T-cell (primary cell): ENCODE results near the gene SUSD6. TPM values are rescaled to one million over a fixed set of nuclear protein-coding genes. Genes with fewer than 3 reads are reported as not detected.

Experiments
- ATAC-seq, 4 experiments: fragments of 200-7000 bp in 3 of 4; fragments of 150-1000 bp in 1 of 4; cut with Tn5 transposase; replicated peaks in 1 of 4; 1 replicate in 3 of 4; 2 replicates in 1 of 4; pipeline ENCODE4 v1.10.0; 2021; ENCODE audit warnings: moderate library complexity in 3 of 4, mild to moderate bottlenecking in 2 of 4, moderate number of reproducible peaks in 1 of 4
- CTCF ChIA-PET, 2 donors: fragments of 300-600 bp; sonication (Branson Sonifier 250); formaldehyde crosslinking; loops; one replicate each; lab custom pipeline; 2022; ENCODE audit warnings: antibody characterized with exemption in 2 of 2; lab: Charles Lee
- POLR2A ChIA-PET, 2 donors: fragments of 300-600 bp; sonication (Branson Sonifier 250); formaldehyde crosslinking; loops; one replicate each; lab custom pipeline; 2022; ENCODE audit warnings: antibody characterized with exemption in 2 of 2; lab: Charles Lee
- DNase-seq, 35 experiments: peaks; one replicate each; pipeline versions ENCODE4 v3.0.0 to v3.0.0-alpha.2; 2013 to 2023
- H3K27ac ChIP-seq: one replicate; pipeline ENCODE4 v1.5.1; 2013; ENCODE audit warnings: low read length
- H3K27me3 ChIP-seq, 2 experiments: replicated peaks in 1 of 2; 1 replicate in 1 of 2; 2 replicates in 1 of 2; pipeline versions ENCODE4 v1.6.1 to v1.7.0; 2013; ENCODE audit warnings: low read length in 1 of 2, mixed read lengths in 1 of 2; ENCODE audit not compliant: control insufficient read depth in 2 of 2, insufficient read depth in 2 of 2; ENCODE audit errors: extremely low read depth in 1 of 2
- H3K36me3 ChIP-seq, 2 donors: 1 replicate in 1 of 2; 2 replicates in 1 of 2; pipeline versions ENCODE4 v1.6.1 to v1.7.0; 2013; ENCODE audit warnings: low read length in 1 of 2; ENCODE audit not compliant: control insufficient read depth in 2 of 2, insufficient read depth in 1 of 2; ENCODE audit errors: extremely low read depth in 1 of 2
- H3K4me1 ChIP-seq, 2 experiments: 1 replicate in 1 of 2; 2 replicates in 1 of 2; pipeline versions ENCODE4 v1.6.1 to v1.7.0; 2013; ENCODE audit warnings: low read length in 2 of 2, mixed read lengths in 1 of 2; ENCODE audit not compliant: insufficient read depth in 2 of 2, control insufficient read depth in 1 of 2; ENCODE audit errors: extremely low read depth in 1 of 2
- H3K4me3 ChIP-seq, 2 donors: 1 replicate in 1 of 2; 2 replicates in 1 of 2; pipeline versions ENCODE4 v1.5.1 to v1.7.0; 2013; ENCODE audit warnings: mild to moderate bottlenecking in 2 of 2, low read length in 1 of 2, moderate library complexity in 1 of 2; ENCODE audit not compliant: control insufficient read depth in 1 of 2; ENCODE audit errors: extremely low read depth in 1 of 2
- H3K9me3 ChIP-seq: 2 replicates; pipeline ENCODE4 v1.7.0; 2013
- H3K27ac Mint-ChIP-seq, 2 donors: one replicate each; pipeline ENCODE4 v1.8.0; 2020 to 2021; ENCODE audit warnings: mild to moderate bottlenecking in 2 of 2, mixed read lengths in 2 of 2
- H3K27me3 Mint-ChIP-seq, 2 donors: one replicate each; pipeline ENCODE4 v1.8.0; 2021 to 2022; ENCODE audit warnings: mixed read lengths in 2 of 2
- H3K36me3 Mint-ChIP-seq: one replicate; pipeline ENCODE4 v1.8.0; 2021; ENCODE audit warnings: mixed read lengths
- H3K4me1 Mint-ChIP-seq, 3 donors: one replicate each; pipeline ENCODE4 v1.8.0; 2020 to 2022; ENCODE audit warnings: mixed read lengths in 3 of 3, mild to moderate bottlenecking in 1 of 3
- H3K4me3 Mint-ChIP-seq, 3 donors: one replicate each; pipeline ENCODE4 v1.8.0; 2020 to 2022; ENCODE audit warnings: mild to moderate bottlenecking in 3 of 3, mixed read lengths in 3 of 3, moderate library complexity in 3 of 3
- H3K9me3 Mint-ChIP-seq, 3 donors: one replicate each; pipeline ENCODE4 v1.8.0; 2020 to 2022; ENCODE audit warnings: mixed read lengths in 3 of 3
- WGBS: methylation state at CpG from one replicate; pipeline ENCODE4 v1.1.5; 2013; ENCODE audit warnings: missing lambda C conversion rate; ENCODE audit not compliant: insufficient coverage; 5-methylcytosine and 5-hydroxymethylcytosine counted together
- total RNA-seq, 35 experiments: library from RNA in 6 of 35; stranded (reverse) in 6 of 35; fragments of 120-200 nt in 1 of 35; gene quantifications; one replicate each; pipeline versions ENCODE4 v1.2.1 to v1.2.4 and lab custom pipeline; 2013 to 2026

The SUSD6 gene
- total RNA-seq, 5 donors from 2014 or later (not counting 1 experiment from before 2014, with no cell fraction given) = 53.5 to 75.5 (median 60.4) TPM

DNA sequence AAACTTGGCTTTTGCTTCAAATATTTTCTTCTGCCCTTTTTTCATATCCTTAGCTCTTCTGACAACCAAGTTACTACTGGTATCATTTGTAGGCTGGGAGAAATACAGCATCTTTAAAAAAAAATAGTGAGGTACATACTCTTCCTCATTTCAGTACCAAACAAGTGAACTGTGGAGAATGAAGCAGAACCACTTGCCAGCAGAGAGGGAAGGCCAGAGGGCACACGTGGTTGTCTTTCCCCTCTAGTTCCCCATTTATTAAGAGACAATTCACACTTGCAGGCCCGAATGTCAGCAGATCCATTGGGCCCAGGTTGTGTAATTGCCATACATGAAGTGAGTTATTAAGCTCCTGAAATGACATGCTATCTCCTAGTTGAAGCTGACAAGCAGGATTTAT, 3.2 kb downstream of the SUSD6 start:
- H3K4me3 Mint-ChIP-seq = peak overlapping the region; percentile 94 to 97 (median 97)
- no CpG with 5 or more reads among the region's 2 CpGs for WGBS
- peak overlapping the region; percentile 97 to 100 for H3K27ac Mint-ChIP-seq
- CTCF ChIA-PET = interaction anchor here in 1 of 2 donors (0.6 to 1.2 kb wide), 3 partner anchors 10 to 60 kb away, joined by 3 to 7 read pairs (median 3); no protein-coding TSS in a partner anchor
- Histone ChIP-seq H3K4me3 (no peak overlapping the region), H3K4me1 (peaks cover 66 to 71% of the 10 kb centered on the region in 2 experiments), H3K27me3 (no peaks in the 10 kb centered on the region), H3K9me3 (no peaks in the 10 kb centered on the region), H3K27ac (peak overlapping the region; percentile 86), H3K36me3 (no peaks in the 10 kb centered on the region)
- POLR2A ChIA-PET = interaction anchor here (0.6 to 0.9 kb wide), 3 partner anchors 9 to 160 kb away, joined by 3 read pairs; no protein-coding TSS in a partner anchor
- H3K9me3 Mint-ChIP-seq = no peaks in the 10 kb centered on the region
- no peaks in the 10 kb centered on the region for H3K36me3 Mint-ChIP-seq
- ATAC-seq (no peak), DNase-seq (peak in 2 of 35 experiments; percentile 28 to 47)
- no peaks in the 10 kb centered on the region for H3K27me3 Mint-ChIP-seq
- H3K4me1 Mint-ChIP-seq = peaks cover 88 to 90% (median 89%) of the 10 kb centered on the region in 3 donors

DNA sequence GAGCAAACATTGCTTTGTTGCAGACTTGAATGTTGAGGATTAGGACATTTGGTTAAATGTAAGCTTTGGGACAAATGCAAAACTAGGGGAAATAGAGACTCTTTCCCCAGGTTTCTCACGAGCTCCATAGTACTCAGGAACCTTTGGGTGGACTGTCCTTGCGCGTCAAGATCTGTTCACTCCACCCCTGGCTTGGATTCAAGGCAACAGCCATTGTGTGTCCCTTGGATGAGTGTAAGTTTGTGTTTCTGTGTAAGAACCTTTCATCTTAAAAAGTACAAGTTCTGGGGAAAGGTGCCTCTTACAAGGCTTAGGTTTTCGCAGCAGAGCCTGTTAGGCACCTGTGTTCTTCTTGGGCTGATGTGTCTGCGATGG, 3.7 kb downstream of the SUSD6 start:
- peak overlapping the region; percentile 25 to 31 for H3K4me3 ChIP-seq

DNA sequence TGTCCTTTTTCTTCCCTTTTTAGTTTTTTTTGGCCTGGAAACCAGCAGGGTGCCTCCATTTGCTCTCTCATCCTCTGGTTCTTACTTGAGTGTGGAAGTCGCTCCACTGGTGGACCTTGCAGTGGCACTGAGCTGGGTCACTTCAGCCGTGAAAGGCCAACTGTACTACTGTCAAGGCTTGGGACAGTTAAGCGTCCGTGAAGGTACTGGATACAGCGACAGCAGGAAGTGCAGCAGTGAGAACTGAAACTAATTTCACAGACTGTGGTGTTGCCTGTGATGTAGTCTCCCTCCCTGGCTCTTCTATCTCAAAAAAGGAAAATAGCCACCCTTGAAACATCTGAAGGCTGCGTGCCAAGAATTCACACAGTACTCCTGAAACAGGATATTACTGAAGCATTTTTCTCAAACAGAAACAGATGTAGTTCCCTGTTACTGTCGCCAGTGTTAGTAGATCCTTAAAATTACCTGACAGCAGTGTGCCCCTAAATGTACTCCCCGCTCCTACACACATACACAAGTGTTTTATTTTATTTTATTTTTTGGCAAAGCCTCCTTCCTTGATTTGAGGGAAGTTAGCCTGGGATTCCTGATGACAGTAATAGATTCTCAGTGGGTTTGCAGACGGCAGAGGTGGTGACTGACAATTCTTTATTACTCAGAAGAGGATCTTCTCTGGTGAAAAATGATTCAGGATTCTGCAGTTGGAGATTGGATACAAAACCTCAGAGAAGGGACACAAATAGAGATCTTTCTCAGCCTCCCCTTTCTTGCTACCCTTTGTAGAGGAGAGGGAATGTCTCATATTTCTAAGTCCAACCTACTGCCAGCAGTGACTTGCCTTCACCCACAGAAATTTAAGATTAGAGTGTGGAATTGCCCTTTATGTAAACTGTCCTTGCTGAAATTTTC, 4.4 kb downstream of the SUSD6 start:
- H3K4me3 Mint-ChIP-seq = peak overlapping the region; percentile 87 to 97 (median 94)
- ChIA-PET POLR2A (interaction anchor here (0.5 to 0.9 kb wide), 6 partner anchors 8 to 182 kb away, joined by 3 read pairs; no protein-coding TSS in a partner anchor), CTCF (interaction anchor here in 1 of 2 donors (0.6 to 1.2 kb wide), 4 partner anchors 9 to 835 kb away, joined by 3 to 4 read pairs (median 3); no protein-coding TSS in a partner anchor)
- Histone ChIP-seq H3K9me3 (no peaks in the 10 kb centered on the region), H3K4me1 (peaks cover 63 to 67% of the 10 kb centered on the region in 2 experiments), H3K27ac (peak overlapping the region; percentile 86), H3K4me3 (peak overlapping the region; percentile 31 to 35), H3K36me3 (no peaks in the 10 kb centered on the region), H3K27me3 (no peaks in the 10 kb centered on the region)
- no peaks in the 10 kb centered on the region for H3K27me3 Mint-ChIP-seq
- H3K36me3 Mint-ChIP-seq = no peaks in the 10 kb centered on the region
- 0% methylated on average over 1 of the region's 9 CpGs for WGBS
- peaks cover 89 to 91% (median 91%) of the 10 kb centered on the region in 3 donors for H3K4me1 Mint-ChIP-seq
- ATAC-seq = peak; percentile 34 to 42 (median 38)
- peak in 30 of 35 experiments; percentile 14 to 76 (median 32) for DNase-seq
- H3K27ac Mint-ChIP-seq = peak overlapping the region; percentile 97 to 100
- no peaks in the 10 kb centered on the region for H3K9me3 Mint-ChIP-seq

More for the DNA sequence above, 3.7 kb downstream of the SUSD6 start:
- Histone ChIP-seq H3K36me3 (no peaks in the 10 kb centered on the region), H3K27ac (peak overlapping the region; percentile 86), H3K9me3 (no peaks in the 10 kb centered on the region), H3K27me3 (no peaks in the 10 kb centered on the region), H3K4me1 (peaks cover 66 to 71% of the 10 kb centered on the region in 2 experiments)
- Mint-ChIP-seq H3K9me3 (no peaks in the 10 kb centered on the region), H3K36me3 (no peaks in the 10 kb centered on the region), H3K27me3 (no peaks in the 10 kb centered on the region), H3K4me1 (peaks cover 88 to 91% (median 91%) of the 10 kb centered on the region in 3 donors), H3K27ac (peak overlapping the region; percentile 97 to 100), H3K4me3 (peak overlapping the region; percentile 94 to 97 (median 97))
- DNase-seq = no peak
- ChIA-PET CTCF (interaction anchor here in 1 of 2 donors (0.6 to 1.2 kb wide), 3 partner anchors 10 to 835 kb away, joined by 3 read pairs; no protein-coding TSS in a partner anchor), POLR2A (interaction anchor here (0.5 to 0.9 kb wide), 5 partner anchors 9 to 182 kb away, joined by 3 read pairs; no protein-coding TSS in a partner anchor)
- 0% methylated on average over 2 of the region's 5 CpGs for WGBS
- ATAC-seq = peak in 1 of 4 experiments; percentile 2

DNA sequence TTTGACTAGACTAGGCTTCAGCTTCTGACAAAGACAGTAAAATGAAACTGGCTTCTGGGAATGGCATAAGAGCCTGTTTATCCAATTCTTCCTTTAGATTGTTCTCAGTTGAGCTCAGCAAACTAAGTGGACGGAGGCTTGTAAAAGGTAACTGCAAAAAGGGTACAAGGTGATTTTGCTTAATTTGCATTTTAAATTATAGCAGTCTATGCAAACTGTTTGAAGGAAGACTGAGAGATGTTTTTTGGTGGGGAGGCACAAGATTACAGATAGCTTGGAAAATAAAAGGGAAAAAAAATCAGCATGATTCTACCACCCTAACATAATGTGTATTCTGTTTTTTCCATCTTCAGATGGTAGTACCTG, 5.0 kb downstream of the SUSD6 start:
- no peak for ATAC-seq
- ChIA-PET POLR2A (interaction anchor here (0.6 to 1.1 kb wide), 3 partner anchors 11 to 157 kb away, joined by 3 read pairs; no protein-coding TSS in a partner anchor), CTCF (interaction anchor here in 1 of 2 donors (0.5 to 1.0 kb wide), 2 partner anchors 9 to 1671 kb away, joined by 3 to 4 read pairs; no protein-coding TSS in a partner anchor)
- Histone ChIP-seq H3K27me3 (no peaks in the 10 kb centered on the region), H3K4me1 (peaks cover 67 to 70% of the 10 kb centered on the region in 2 experiments), H3K4me3 (no peak overlapping the region), H3K9me3 (no peaks in the 10 kb centered on the region), H3K36me3 (no peaks in the 10 kb centered on the region), H3K27ac (peak overlapping the region; percentile 86)
- H3K36me3 Mint-ChIP-seq = no peaks in the 10 kb centered on the region
- peak overlapping the region; percentile 97 to 100 for H3K27ac Mint-ChIP-seq
- no peaks in the 10 kb centered on the region for H3K9me3 Mint-ChIP-seq
- H3K4me3 Mint-ChIP-seq = peak overlapping the region; percentile 87 to 97 (median 94)
- no peaks in the 10 kb centered on the region for H3K27me3 Mint-ChIP-seq
- no peak for DNase-seq
- H3K4me1 Mint-ChIP-seq = peaks cover 91 to 93% (median 93%) of the 10 kb centered on the region in 3 donors
- WGBS = 67% methylated on average over 1 of the region's 1 CpG

DNA sequence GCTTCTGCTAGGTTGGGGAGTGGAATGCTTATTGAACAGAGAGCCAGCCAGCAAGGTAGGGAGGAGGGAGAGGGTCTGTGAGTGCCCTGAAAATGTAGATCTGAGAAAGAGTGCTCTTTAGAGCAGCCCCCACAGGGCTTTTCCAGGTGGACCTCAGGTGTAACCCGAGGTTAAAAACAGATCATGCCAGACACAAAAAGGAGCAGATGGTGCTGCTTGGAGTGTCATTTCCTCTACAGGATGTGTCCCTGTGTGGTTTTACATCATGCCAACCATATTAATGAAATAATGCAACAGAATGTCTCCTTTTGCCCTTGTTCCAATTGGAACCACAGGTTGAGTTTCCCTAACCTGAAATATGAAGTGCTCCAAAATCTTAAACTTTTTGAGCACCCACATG, 6.4 kb downstream of the SUSD6 start:
- H3K27me3 ChIP-seq = no peaks in the 10 kb centered on the region
- ATAC-seq = no peak
- H3K9me3 ChIP-seq = no peaks in the 10 kb centered on the region
- Mint-ChIP-seq H3K4me3 (peak overlapping the region; percentile 29 to 97 (median 39)), H3K4me1 (peaks cover 99% of the 10 kb centered on the region in 3 donors), H3K36me3 (no peaks in the 10 kb centered on the region), H3K27me3 (no peaks in the 10 kb centered on the region), H3K27ac (peak overlapping the region; percentile 97 to 100), H3K9me3 (no peaks in the 10 kb centered on the region)
- no peak overlapping the region for H3K4me3 ChIP-seq
- 0% methylated on average over 1 of the region's 1 CpG for WGBS
- peaks cover 66 to 68% of the 10 kb centered on the region in 2 experiments for H3K4me1 ChIP-seq
- DNase-seq = peak in 1 of 35 experiments; percentile 42
- peak overlapping the region; percentile 86 for H3K27ac ChIP-seq
- ChIA-PET POLR2A (no interaction called here), CTCF (interaction anchor here in 1 of 2 donors (0.5 kb wide), 1 partner anchor 421 kb away, joined by 3 read pairs; no protein-coding TSS in a partner anchor)
- no peaks in the 10 kb centered on the region for H3K36me3 ChIP-seq

DNA sequence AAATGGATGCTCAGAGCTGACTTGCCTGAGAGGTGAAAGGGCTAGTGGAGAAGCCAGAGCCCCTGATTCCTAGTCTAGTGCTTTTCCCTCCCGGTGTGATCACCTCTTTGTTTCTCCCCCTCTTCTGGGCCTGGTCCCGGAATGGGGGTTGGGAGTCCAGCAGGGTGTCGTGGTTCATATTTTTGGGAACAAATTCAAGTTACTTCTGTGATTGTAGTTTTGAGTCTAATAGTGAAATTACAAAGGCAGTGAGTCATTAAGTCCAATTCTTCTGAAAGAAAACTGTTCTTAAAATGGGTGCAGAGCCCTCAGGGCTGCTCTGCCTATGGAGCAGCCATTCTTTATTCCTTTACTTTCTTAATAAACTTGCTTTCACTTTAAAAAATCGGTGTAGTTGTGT, 7.6 kb downstream of the SUSD6 start:
- H3K27me3 ChIP-seq = no peaks in the 10 kb centered on the region
- DNase-seq = no peak
- ChIA-PET CTCF (no interaction called here), POLR2A (interaction anchor here in 1 of 2 donors (0.7 to 1.0 kb wide), 2 partner anchors 11 to 13 kb away, joined by 3 read pairs; no protein-coding TSS in a partner anchor)
- no peaks in the 10 kb centered on the region for H3K9me3 ChIP-seq
- no peak for ATAC-seq
- peak overlapping the region; percentile 86 for H3K27ac ChIP-seq
- Mint-ChIP-seq H3K4me1 (peaks cover 95 to 97% (median 96%) of the 10 kb centered on the region in 3 donors), H3K4me3 (peak overlapping the region; percentile 50 to 97 (median 54)), H3K36me3 (no peaks in the 10 kb centered on the region), H3K27me3 (no peaks in the 10 kb centered on the region), H3K9me3 (no peaks in the 10 kb centered on the region), H3K27ac (peak overlapping the region; percentile 97 to 100)
- H3K4me3 ChIP-seq = no peak overlapping the region
- peaks cover 63 to 67% of the 10 kb centered on the region in 2 experiments for H3K4me1 ChIP-seq
- no CpG with 5 or more reads among the region's 4 CpGs for WGBS
- no peaks in the 10 kb centered on the region for H3K36me3 ChIP-seq
